Left lung (tissue), 10 donors: Measurements from ENCODE around the gene SELENOM. TPM values are rescaled to one million over a fixed set of nuclear protein-coding genes. Genes with fewer than 3 reads are reported as not detected.

Experiments used
- ATAC-seq: fragments of 200-7000 bp; cut with Tn5 transposase; one replicate; pipeline ENCODE4 v1.9.1; 2020; ENCODE audit warnings: moderate library complexity
- DNase-seq, 4 donors: peaks; one replicate each; pipeline ENCODE4 v3.0.0-alpha.2; 2013 to 2020
- H3K27ac ChIP-seq, 2 donors: fragments of 200-600 bp; sonication (generic) in 1 of 2; one replicate each; pipeline versions ENCODE4 v1.5.0 to v1.8.0; 2020 to 2021
- H3K27me3 ChIP-seq, 2 donors: fragments of 200-600 bp; sonication (generic) in 1 of 2; one replicate each; pipeline versions ENCODE4 v1.5.0 to v1.8.0; 2020 to 2021
- H3K36me3 ChIP-seq, 2 donors: fragments of 200-600 bp; sonication (generic) in 1 of 2; one replicate each; pipeline versions ENCODE4 v1.5.0 to v1.8.0; 2020 to 2021
- H3K4me1 ChIP-seq, 2 donors: fragments of 200-600 bp; one replicate each; pipeline ENCODE4 v1.8.0; 2021
- H3K4me3 ChIP-seq, 2 donors: fragments of 200-600 bp; sonication (generic) in 1 of 2; one replicate each; pipeline versions ENCODE4 v1.5.0 to v1.8.0; 2020 to 2021; ENCODE audit warnings: mild to moderate bottlenecking in 1 of 2
- H3K9me3 ChIP-seq, 2 donors: fragments of 200-600 bp; sonication (generic) in 1 of 2; one replicate each; pipeline versions ENCODE4 v1.5.0 to v1.8.0; 2020 to 2021
- intact Hi-C, 2 donors: fragments of 100-400 bp; cut with DNase I; formaldehyde crosslinking; loops; one replicate each; pipeline versions ENCODE4 v1.11.2 to v1.14.2; 2022
- polyA plus RNA-seq, 6 donors: library from polyadenylated mRNA; unstranded; fragments of 120-200 nt; gene quantifications; one replicate each; pipeline ENCODE4 v1.2.1, GENCODE V29; 2013; ENCODE audit not compliant: insufficient read length in 6 of 6
- total RNA-seq, 2 donors: library from RNA; stranded (reverse); fragmentation: NEBNext Ultra II Directional; extraction: Animal tissue kit (Norgen Biotek cat#: 25700); gene quantifications; one replicate each; pipeline ENCODE4 v1.2.1, GENCODE V29; 2021
- TF ChIP-seq, protein P1 (sequence below), 2 donors: fragments of 200-600 bp; sonication (generic) in 1 of 2; IDR thresholded peaks; one replicate each; pipeline versions ENCODE4 v1.5.0 to v1.8.0; 2021; ENCODE audit warnings: antibody characterized with exemption in 2 of 2
- donor health status: DM: no; HTN: yes; CAD: no.
- donor health status: DM: no; HTN: no; CAD: no.

The SELENOM gene
- total and polyA plus RNA-seq, 8 donors = 7.8 to 115 (median 13.7) TPM

- peak within 1 kb of the TSS; percentile 12 to 35 for H3K4me3 ChIP-seq
- H3K36me3 ChIP-seq = no peaks in the 10 kb centered on the region
- peaks cover 0 to 16% of the 10 kb centered on the region in 2 donors for H3K27me3 ChIP-seq
- ATAC-seq (peak; percentile 96), DNase-seq (peak in 3 of 4 donors; percentile 56 to 90 (median 80))
- no peaks in the 10 kb centered on the region for H3K4me1 ChIP-seq
- H3K27ac ChIP-seq = peak within 1 kb of the TSS in 1 of 2 donors; percentile 18
- TF ChIP-seq, protein P1, sequence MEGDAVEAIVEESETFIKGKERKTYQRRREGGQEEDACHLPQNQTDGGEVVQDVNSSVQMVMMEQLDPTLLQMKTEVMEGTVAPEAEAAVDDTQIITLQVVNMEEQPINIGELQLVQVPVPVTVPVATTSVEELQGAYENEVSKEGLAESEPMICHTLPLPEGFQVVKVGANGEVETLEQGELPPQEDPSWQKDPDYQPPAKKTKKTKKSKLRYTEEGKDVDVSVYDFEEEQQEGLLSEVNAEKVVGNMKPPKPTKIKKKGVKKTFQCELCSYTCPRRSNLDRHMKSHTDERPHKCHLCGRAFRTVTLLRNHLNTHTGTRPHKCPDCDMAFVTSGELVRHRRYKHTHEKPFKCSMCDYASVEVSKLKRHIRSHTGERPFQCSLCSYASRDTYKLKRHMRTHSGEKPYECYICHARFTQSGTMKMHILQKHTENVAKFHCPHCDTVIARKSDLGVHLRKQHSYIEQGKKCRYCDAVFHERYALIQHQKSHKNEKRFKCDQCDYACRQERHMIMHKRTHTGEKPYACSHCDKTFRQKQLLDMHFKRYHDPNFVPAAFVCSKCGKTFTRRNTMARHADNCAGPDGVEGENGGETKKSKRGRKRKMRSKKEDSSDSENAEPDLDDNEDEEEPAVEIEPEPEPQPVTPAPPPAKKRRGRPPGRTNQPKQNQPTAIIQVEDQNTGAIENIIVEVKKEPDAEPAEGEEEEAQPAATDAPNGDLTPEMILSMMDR (IDR thresholded peaks at IDR 0.05) = peak in 1 of 2 donors; percentile 13
- H3K9me3 ChIP-seq = no peaks in the 10 kb centered on the region
- intact Hi-C loops = no loop called here
Measured at GRCh38 chr22:31139866-31140716, 32.7 kb upstream of the SELENOM start, which contains the start of gene PLA2G3. PLA2G3 (minus strand) TSS chr22:31140508; CDS start chr22:31140354, 154 bp downstream.

GRCh38 chr22:31139066-31139465 is 31.7 kb upstream of the SELENOM start:
- no peaks in the 10 kb centered on the region for H3K9me3 ChIP-seq
- ATAC-seq (no peak), DNase-seq (no peak)
- no peak overlapping the region for H3K27ac ChIP-seq
- TF ChIP-seq, protein P1 (IDR thresholded peaks at IDR 0.05) = no peak
- H3K4me3 ChIP-seq = peak overlapping the region in 1 of 2 donors; percentile 35
- no peaks in the 10 kb centered on the region for H3K4me1 ChIP-seq
- H3K27me3 ChIP-seq = peaks cover 0 to 16% of the 10 kb centered on the region in 2 donors
- intact Hi-C loops = no loop called here
- peaks cover 0 to 3% of the 10 kb centered on the region in 2 donors for H3K36me3 ChIP-seq

DNA sequence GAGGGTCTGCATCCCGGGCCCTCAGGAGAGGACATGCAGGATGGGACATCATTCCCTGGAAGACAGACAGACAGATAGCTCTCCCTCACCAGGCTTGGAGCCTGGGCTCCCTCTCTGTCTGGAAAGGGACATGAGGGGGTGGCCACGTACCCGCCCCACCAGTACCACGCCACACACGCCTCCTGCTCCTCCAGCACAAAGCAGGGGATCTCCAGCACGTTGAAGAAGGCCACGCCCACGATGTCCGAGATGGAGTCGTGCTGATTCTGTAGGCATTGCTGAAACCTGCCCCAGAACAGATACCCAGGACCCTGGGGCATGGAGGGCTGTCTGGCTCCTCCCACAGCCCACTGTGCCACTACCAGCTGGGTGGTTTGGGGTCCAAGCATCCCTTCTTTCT is 30.8 kb upstream of the SELENOM start:
- intact Hi-C loops = no loop called here
- no peaks in the 10 kb centered on the region for H3K4me1 ChIP-seq
- TF ChIP-seq, protein P1 (IDR thresholded peaks at IDR 0.05) = no peak
- H3K27me3 ChIP-seq = peaks cover 0 to 16% of the 10 kb centered on the region in 2 donors
- H3K36me3 ChIP-seq = peaks cover 0 to 4% of the 10 kb centered on the region in 2 donors
- H3K4me3 ChIP-seq = no peak overlapping the region
- ATAC-seq = no peak
- H3K9me3 ChIP-seq = no peaks in the 10 kb centered on the region
- DNase-seq = no peak
- H3K27ac ChIP-seq = no peak overlapping the region

DNA sequence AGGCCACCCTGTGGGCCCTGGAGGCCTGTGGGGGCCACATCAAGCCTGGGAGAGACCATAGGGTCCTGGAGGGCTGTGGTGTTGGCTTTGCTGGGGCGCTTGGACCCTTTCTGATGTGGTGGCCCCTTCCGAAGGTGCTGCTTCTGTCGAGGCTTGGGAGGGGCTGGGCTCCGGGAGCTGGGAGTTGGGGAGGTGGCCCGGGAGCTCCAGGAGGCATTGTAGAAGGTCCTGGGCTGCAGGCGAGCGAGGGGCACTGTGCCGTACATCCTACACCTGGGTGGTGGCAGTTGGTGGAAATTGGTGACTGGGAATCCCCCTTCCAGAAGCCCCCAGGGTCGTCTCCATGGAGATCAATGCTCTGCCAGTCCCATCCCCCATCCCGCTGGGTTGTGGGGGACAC is 30.4 kb upstream of the SELENOM start:
- H3K9me3 ChIP-seq = no peaks in the 10 kb centered on the region
- intact Hi-C loops = no loop called here
- no peak for DNase-seq
- peaks cover 0 to 4% of the 10 kb centered on the region in 2 donors for H3K36me3 ChIP-seq
- TF ChIP-seq, protein P1 (IDR thresholded peaks at IDR 0.05) = no peak
- ATAC-seq = no peak
- no peak overlapping the region for H3K4me3 ChIP-seq
- no peaks in the 10 kb centered on the region for H3K4me1 ChIP-seq
- H3K27me3 ChIP-seq = peaks cover 0 to 16% of the 10 kb centered on the region in 2 donors
- H3K27ac ChIP-seq = no peak overlapping the region

- Histone ChIP-seq H3K4me1 (no peaks in the 10 kb centered on the region), H3K36me3 (peaks cover 0 to 4% of the 10 kb centered on the region in 2 donors), H3K9me3 (no peaks in the 10 kb centered on the region), H3K27ac (no peak overlapping the region), H3K4me3 (no peak overlapping the region), H3K27me3 (peaks cover 0 to 16% of the 10 kb centered on the region in 2 donors)
- TF ChIP-seq, protein P1 (IDR thresholded peaks at IDR 0.05) = no peak
- intact Hi-C loops = no loop called here
- ATAC-seq (no peak), DNase-seq (no peak)
Measured at GRCh38 chr22:31136711-31137110, 29.3 kb upstream of the SELENOM start.
